HepG2 (cell line): ENCODE results near the gene EGFL8. TPM values are rescaled to one million over a fixed set of nuclear protein-coding genes. Genes with fewer than 3 reads are reported as not detected.

Source experiments
- ATAD3A ChIP-seq: sonication (generic); formaldehyde crosslinking; IDR thresholded peaks from 2 replicates; pipeline ENCODE4 v1.4.0; 2020; ENCODE audit warnings: missing genetic modification reagents
- CCDC6 ChIP-seq: sonication (generic); formaldehyde crosslinking; IDR thresholded peaks from 2 replicates; pipeline ENCODE4 v1.8.1; 2022; ENCODE audit warnings: mild to moderate bottlenecking, missing genetic modification reagents, moderate library complexity
- FOXK1 ChIP-seq: sonication (generic); formaldehyde crosslinking; IDR thresholded peaks from 2 replicates; pipeline ENCODE4 v1.4.0; 2020; ENCODE audit warnings: low read depth, missing genetic modification reagents, borderline replicate concordance
- JARID2 ChIP-seq: sonication (generic); formaldehyde crosslinking; IDR thresholded peaks from 2 replicates; pipeline ENCODE4 v1.8.1; 2023; ENCODE audit warnings: missing genetic modification reagents, inconsistent platforms; ENCODE audit not compliant: insufficient replicate concordance
- NCOA1 ChIP-seq: sonication (generic); formaldehyde crosslinking; IDR thresholded peaks from 2 replicates; pipeline ENCODE4 v1.9.0; 2021; ENCODE audit warnings: missing genetic modification reagents
- NFE2 ChIP-seq: sonication (generic); formaldehyde crosslinking; IDR thresholded peaks from 2 replicates; pipeline ENCODE4 v1.4.0; 2020; ENCODE audit warnings: missing genetic modification reagents
- PHF20 ChIP-seq: sonication (generic); formaldehyde crosslinking; IDR thresholded peaks from 2 replicates; pipeline ENCODE4 v1.5.0; 2020; ENCODE audit warnings: mild to moderate bottlenecking, missing genetic modification reagents
- RNF2 ChIP-seq: fragments of 450-650 bp; conservative IDR thresholded peaks from 2 replicates; pipeline ENCODE4 v1.6.1; 2016; ENCODE audit warnings: low read depth
- SAFB2 ChIP-seq: sonication (generic); formaldehyde crosslinking; IDR thresholded peaks from 2 replicates; pipeline ENCODE4 v1.5.1; 2020; ENCODE audit warnings: missing genetic modification reagents, low read depth, mild to moderate bottlenecking, borderline replicate concordance
- SMYD3 ChIP-seq: sonication (generic); formaldehyde crosslinking; IDR thresholded peaks from 2 replicates; pipeline ENCODE4 v1.8.1; 2023; ENCODE audit warnings: mild to moderate bottlenecking, missing genetic modification reagents
- TBL1XR1 ChIP-seq: fragments of 150-350 bp; IDR thresholded peaks from 2 replicates; pipeline ENCODE4 v1.6.1; 2014; ENCODE audit warnings: borderline replicate concordance, low read length; ENCODE audit not compliant: partially characterized antibody
- TFDP2 ChIP-seq: sonication (generic); formaldehyde crosslinking; IDR thresholded peaks from 2 replicates; pipeline ENCODE4 v1.4.0; 2020; ENCODE audit warnings: missing genetic modification reagents
- USF2 ChIP-seq, 2 experiments: sonication (generic) in 1 of 2; formaldehyde crosslinking in 1 of 2; IDR thresholded peaks; 2 replicates each; pipeline versions ENCODE4 v1.5.1 to v1.6.1; 2011 to 2020; ENCODE audit warnings: borderline replicate concordance in 1 of 2, low read depth in 1 of 2, low read length in 1 of 2, mild to moderate bottlenecking in 1 of 2, missing genetic modification reagents in 1 of 2, moderate library complexity in 1 of 2
- ZBTB25 ChIP-seq: IDR thresholded peaks from 2 replicates; pipeline ENCODE4 v1.6.1; 2018; ENCODE audit warnings: missing genetic modification reagents
- ZFP62 ChIP-seq: sonication (generic); formaldehyde crosslinking; IDR thresholded peaks from 2 replicates; pipeline ENCODE4 v1.4.0; 2020; ENCODE audit warnings: missing genetic modification reagents
- ZKSCAN5 ChIP-seq: sonication (generic); formaldehyde crosslinking; IDR thresholded peaks from 2 replicates; pipeline ENCODE4 v1.5.1; 2020; ENCODE audit warnings: mild to moderate bottlenecking, missing genetic modification reagents
- ZNF251 ChIP-seq: sonication (generic); formaldehyde crosslinking; IDR thresholded peaks from 2 replicates; pipeline ENCODE4 v1.9.0; 2021; ENCODE audit warnings: mild to moderate bottlenecking, missing genetic modification reagents
- ZNF253 ChIP-seq: sonication (generic); formaldehyde crosslinking; IDR thresholded peaks from 2 replicates; pipeline ENCODE4 v1.8.0; 2022; ENCODE audit warnings: mild to moderate bottlenecking, missing genetic modification reagents, borderline replicate concordance
- ZNF263 ChIP-seq: sonication (generic); formaldehyde crosslinking; IDR thresholded peaks from 2 replicates; pipeline ENCODE4 v1.4.0; 2020; ENCODE audit warnings: missing genetic modification reagents
- ZNF547 ChIP-seq: sonication (generic); formaldehyde crosslinking; IDR thresholded peaks from 2 replicates; pipeline ENCODE4 v1.5.1; 2020; ENCODE audit warnings: mild to moderate bottlenecking, missing genetic modification reagents
- ZNF558 ChIP-seq: sonication (generic); formaldehyde crosslinking; IDR thresholded peaks from 2 replicates; pipeline ENCODE4 v1.9.0; 2022; ENCODE audit warnings: mild to moderate bottlenecking, missing genetic modification reagents, borderline replicate concordance
- ZNF580 ChIP-seq: IDR thresholded peaks from 2 replicates; pipeline ENCODE4 v1.6.1; 2016; ENCODE audit warnings: low read depth, borderline replicate concordance
- ZNF720 ChIP-seq: sonication (generic); formaldehyde crosslinking; IDR thresholded peaks from 2 replicates; pipeline ENCODE4 v1.4.0; 2020; ENCODE audit warnings: missing genetic modification reagents
- ZNF784 ChIP-seq: sonication (generic); formaldehyde crosslinking; IDR thresholded peaks from 2 replicates; pipeline ENCODE4 v1.5.1; 2020; ENCODE audit warnings: missing genetic modification reagents, mild to moderate bottlenecking, borderline replicate concordance
- polyA plus RNA-seq, 8 experiments: library from polyadenylated mRNA; depleted of rRNA in 3 of 8; stranded (reverse) in 7 of 8; unstranded in 1 of 8; fragments of >200 nt; fragmentation: Illumina TruSeq in 4 of 8; extraction: Trizol in 4 of 8; gene quantifications; 2 replicates each; pipeline versions ENCODE4 v1.2.1 to v1.2.3, GENCODE V29; 2011 to 2016; ENCODE audit warnings: low read depth in 4 of 8, missing spikeins in 1 of 8, mixed read lengths in 1 of 8; ENCODE audit not compliant: insufficient read depth in 1 of 8
- total RNA-seq, 5 experiments: library from RNA; depleted of rRNA; stranded (reverse); fragments of >200 nt; fragmentation: Illumina TruSeq; extraction: Trizol; gene quantifications; 2 replicates each; pipeline ENCODE4 v1.2.3, GENCODE V29; 2016; ENCODE audit warnings: low read depth in 1 of 5

Gene EGFL8
- total and polyA plus RNA-seq, 2 of the 13 experiments (the other 11 are each of a cell fraction or from before 2014, with no cell fraction given), result 10.0 to 11.5 TPM

GRCh38 chr6:32127717-32128592 is 36.4 kb upstream of the EGFL8 start, which contains the start of gene ATF6B (continued):
- TF ChIP-seq FOXK1 (peak; percentile 92), ZNF784 (no peak), SAFB2 (CRISPR knock-in tag) (peak; percentile 65; the same call in 1 of the 2 replicates), TFDP2 (CRISPR knock-in tag) (0 out of 2 replicates have a peak, but pooled peaks have one; percentile 20), ZNF580 (CRISPR knock-in tag) (peak; percentile 24; the same call in 1 of the 2 replicates), ZNF263 (CRISPR knock-in tag) (no peak), CCDC6 (0 out of 2 replicates have a peak, but pooled peaks have one; percentile 52), ATAD3A (CRISPR knock-in tag) (no peak), ZNF251 (CRISPR knock-in tag) (no peak), PHF20 (CRISPR knock-in tag) (peak; percentile 69), ZKSCAN5 (CRISPR knock-in tag) (no peak), ZNF720 (CRISPR knock-in tag) (no peak), RNF2 (no peak), ZNF253 (CRISPR knock-in tag) (no peak), SMYD3 (CRISPR knock-in tag) (no peak), USF2 (IDR thresholded peaks at IDR 0.05; ENCODE audit: low read depth, low read length) (peak; percentile 86), USF2 (CRISPR knock-in tag; IDR thresholded peaks at IDR 0.05; ENCODE audit: borderline replicate concordance) (peak; percentile 86; the same call in 1 of the 2 replicates), TBL1XR1 (no peak), ZFP62 (CRISPR knock-in tag) (no peak), JARID2 (CRISPR knock-in tag) (no peak), ZBTB25 (CRISPR knock-in tag) (0 out of 2 replicates have a peak, but pooled peaks have one; percentile 57), ZNF558 (CRISPR knock-in tag) (no peak), NCOA1 (no peak), ZNF547 (CRISPR knock-in tag) (no peak), NFE2 (CRISPR knock-in tag) (no peak)
